GM23338 (cell line): Measurements from ENCODE around the gene ZDHHC1.

Source experiments
- CREB1 ChIP-seq: fragments of 250-450 bp; sonication (Bioruptor Pico); IDR thresholded peaks from 2 replicates; pipeline ENCODE4 v1.5.0; 2020; ENCODE audit warnings: low read depth, mild to moderate bottlenecking, moderate library complexity
- EZH2 ChIP-seq: fragments of 200-600 bp; sonication (generic); IDR thresholded peaks from one replicate; pipeline ENCODE4 v1.8.0; 2017; ENCODE audit warnings: antibody characterized with exemption, mild to moderate bottlenecking, low read depth; ENCODE audit not compliant: unreplicated experiment
- EZH2phosphoT487 ChIP-seq: fragments of 200-600 bp; sonication (generic); IDR thresholded peaks from one replicate; pipeline ENCODE4 v1.8.1; 2018; ENCODE audit warnings: antibody characterized with exemption; ENCODE audit not compliant: unreplicated experiment
- JUNB ChIP-seq: IDR thresholded peaks from one replicate; pipeline ENCODE4 v1.6.1; 2016; ENCODE audit warnings: antibody characterized with exemption; ENCODE audit not compliant: unreplicated experiment
- POLR2AphosphoS5 ChIP-seq: IDR thresholded peaks from 2 replicates; pipeline ENCODE4 v1.6.1; 2016; ENCODE audit warnings: antibody characterized with exemption, low read depth
- ZNF331 ChIP-seq: fragments of 250-450 bp; sonication (Bioruptor Pico); IDR thresholded peaks from 2 replicates; pipeline ENCODE4 v1.5.0; 2020; ENCODE audit warnings: low read depth, mild to moderate bottlenecking, moderate library complexity
- TF ChIP-seq, protein P1 (sequence below), 2 experiments: fragments of 200-600 bp in 1 of 2; sonication (generic) in 1 of 2; conservative IDR thresholded peaks; 2 replicates each; pipeline versions ENCODE4 v1.5.1 to v1.6.1; 2016 to 2017; ENCODE audit warnings: antibody characterized with exemption in 2 of 2, low read depth in 2 of 2, mild to moderate bottlenecking in 2 of 2, moderate library complexity in 1 of 2

DNA sequence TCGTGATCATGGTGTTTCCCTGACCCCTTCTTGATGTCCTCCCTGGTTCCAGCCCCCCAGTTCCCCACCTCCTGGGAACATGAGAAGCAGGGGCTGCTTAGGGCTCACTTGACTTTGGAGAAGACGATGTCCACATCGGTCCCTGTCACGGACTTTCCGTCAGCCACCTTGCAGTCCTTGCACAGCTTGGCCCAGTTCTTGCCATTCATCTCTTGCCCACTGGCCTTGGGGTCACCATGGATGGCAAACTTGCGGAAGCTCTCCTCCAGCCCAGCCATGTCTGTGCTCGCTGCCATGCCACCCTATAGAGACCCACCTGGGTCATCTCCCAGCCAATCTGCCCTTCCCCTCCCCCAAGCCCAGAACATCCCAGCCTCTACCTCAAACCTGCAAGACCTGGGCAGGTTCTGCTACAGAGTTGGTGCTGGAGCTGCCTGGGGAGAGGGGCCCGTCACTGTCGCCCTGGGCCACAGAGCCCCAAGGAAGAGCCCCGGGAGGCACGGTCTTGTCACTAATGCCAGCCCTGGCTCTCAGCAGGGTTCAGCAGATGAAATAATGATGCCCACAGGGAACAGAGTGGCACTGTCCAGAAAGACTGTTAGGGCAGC is 25.4 kb downstream of the ZDHHC1 start:
- TF ChIP-seq, protein P1, sequence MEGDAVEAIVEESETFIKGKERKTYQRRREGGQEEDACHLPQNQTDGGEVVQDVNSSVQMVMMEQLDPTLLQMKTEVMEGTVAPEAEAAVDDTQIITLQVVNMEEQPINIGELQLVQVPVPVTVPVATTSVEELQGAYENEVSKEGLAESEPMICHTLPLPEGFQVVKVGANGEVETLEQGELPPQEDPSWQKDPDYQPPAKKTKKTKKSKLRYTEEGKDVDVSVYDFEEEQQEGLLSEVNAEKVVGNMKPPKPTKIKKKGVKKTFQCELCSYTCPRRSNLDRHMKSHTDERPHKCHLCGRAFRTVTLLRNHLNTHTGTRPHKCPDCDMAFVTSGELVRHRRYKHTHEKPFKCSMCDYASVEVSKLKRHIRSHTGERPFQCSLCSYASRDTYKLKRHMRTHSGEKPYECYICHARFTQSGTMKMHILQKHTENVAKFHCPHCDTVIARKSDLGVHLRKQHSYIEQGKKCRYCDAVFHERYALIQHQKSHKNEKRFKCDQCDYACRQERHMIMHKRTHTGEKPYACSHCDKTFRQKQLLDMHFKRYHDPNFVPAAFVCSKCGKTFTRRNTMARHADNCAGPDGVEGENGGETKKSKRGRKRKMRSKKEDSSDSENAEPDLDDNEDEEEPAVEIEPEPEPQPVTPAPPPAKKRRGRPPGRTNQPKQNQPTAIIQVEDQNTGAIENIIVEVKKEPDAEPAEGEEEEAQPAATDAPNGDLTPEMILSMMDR (conservative IDR thresholded peaks at IDR 0.05; ENCODE audit: low read depth in 2 of 2), result no peak
- TF ChIP-seq POLR2AphosphoS5 (no peak), EZH2phosphoT487 (no peak), EZH2 (no peak), CREB1 (CRISPR knock-in tag) (no peak), JUNB (no peak), ZNF331 (CRISPR knock-in tag) (no peak)
